ENCODE results near the gene SKP2.

SKP2 gene

DNA sequence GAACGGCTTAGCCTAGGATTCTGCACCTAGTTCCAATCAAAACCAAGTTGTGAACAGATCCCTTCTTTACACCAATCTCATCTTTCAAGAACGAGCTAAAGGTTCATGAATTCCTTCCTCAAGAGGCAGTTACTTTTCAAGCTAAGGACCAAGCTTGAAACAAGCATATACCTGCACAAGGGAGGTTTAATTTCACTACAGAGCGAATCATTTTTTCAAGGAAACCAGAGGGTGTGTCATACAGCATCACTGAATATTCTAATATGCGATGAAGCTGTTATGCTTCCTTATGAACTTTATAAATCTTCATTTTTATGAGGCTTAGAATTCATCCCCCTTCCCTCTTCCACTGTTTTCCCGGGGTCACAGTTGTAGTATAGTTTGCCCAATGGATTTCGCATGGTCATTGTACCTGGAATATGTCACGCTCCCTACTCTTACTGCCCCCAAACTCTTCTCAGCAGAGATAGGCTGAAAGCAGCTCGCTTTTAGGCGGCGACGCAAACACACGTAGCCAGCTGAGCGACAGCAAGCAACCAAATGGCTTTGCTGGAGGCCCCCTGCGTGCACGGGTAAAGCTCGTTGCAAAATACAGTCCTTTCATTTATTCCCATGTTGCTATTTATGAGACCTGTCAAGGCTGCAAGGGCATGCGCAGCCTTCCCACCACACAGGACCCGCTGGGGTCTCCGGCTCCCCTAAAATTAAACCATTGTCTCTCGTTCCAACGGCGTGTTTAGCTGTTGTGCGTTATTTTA is 1.1 kb upstream of the SKP2 start:
- no peaks in the 10 kb centered on the region for H3F3A ChIP-seq (ENCODE audit: control insufficient read depth, insufficient read depth)
- H3K4me2 ChIP-seq (ENCODE audit: low read length): peak overlapping the region; percentile 82
- no peaks in the 10 kb centered on the region for H3K9me2 ChIP-seq (replicated peaks; ENCODE audit: control insufficient read depth, low read length)
- peak overlapping the region; percentile 98 for H3K4me3 ChIP-seq (ENCODE audit: low read length)
- no peaks in the 10 kb centered on the region for H3K9me3 ChIP-seq (ENCODE audit: control insufficient read depth, insufficient read depth, low read length)
- H3K36me3 ChIP-seq (ENCODE audit: control insufficient read depth, low read length): peaks cover 37% of the 10 kb centered on the region
- peaks cover 97% of the 10 kb centered on the region for H3K79me2 ChIP-seq (ENCODE audit: control insufficient read depth, low read length)
- H4K20me1 ChIP-seq (ENCODE audit: control insufficient read depth, insufficient read depth, low read depth, low read length): no peaks in the 10 kb centered on the region
- no peaks in the 10 kb centered on the region for H3K27me3 ChIP-seq (ENCODE audit: control insufficient read depth, low read length)
- H3K4me1 ChIP-seq (ENCODE audit: control insufficient read depth, low read length): peaks cover 27% of the 10 kb centered on the region
- TF ChIP-seq, protein P1, sequence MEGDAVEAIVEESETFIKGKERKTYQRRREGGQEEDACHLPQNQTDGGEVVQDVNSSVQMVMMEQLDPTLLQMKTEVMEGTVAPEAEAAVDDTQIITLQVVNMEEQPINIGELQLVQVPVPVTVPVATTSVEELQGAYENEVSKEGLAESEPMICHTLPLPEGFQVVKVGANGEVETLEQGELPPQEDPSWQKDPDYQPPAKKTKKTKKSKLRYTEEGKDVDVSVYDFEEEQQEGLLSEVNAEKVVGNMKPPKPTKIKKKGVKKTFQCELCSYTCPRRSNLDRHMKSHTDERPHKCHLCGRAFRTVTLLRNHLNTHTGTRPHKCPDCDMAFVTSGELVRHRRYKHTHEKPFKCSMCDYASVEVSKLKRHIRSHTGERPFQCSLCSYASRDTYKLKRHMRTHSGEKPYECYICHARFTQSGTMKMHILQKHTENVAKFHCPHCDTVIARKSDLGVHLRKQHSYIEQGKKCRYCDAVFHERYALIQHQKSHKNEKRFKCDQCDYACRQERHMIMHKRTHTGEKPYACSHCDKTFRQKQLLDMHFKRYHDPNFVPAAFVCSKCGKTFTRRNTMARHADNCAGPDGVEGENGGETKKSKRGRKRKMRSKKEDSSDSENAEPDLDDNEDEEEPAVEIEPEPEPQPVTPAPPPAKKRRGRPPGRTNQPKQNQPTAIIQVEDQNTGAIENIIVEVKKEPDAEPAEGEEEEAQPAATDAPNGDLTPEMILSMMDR (IDR thresholded peaks at IDR 0.05; ENCODE audit: low read depth, low read length, poor library complexity, severe bottlenecking): no peak
- no peak for TF ChIP-seq EZH2phosphoT487 (IDR thresholded peaks at IDR 0.05; ENCODE audit: borderline replicate concordance, low read length)
- peak overlapping the region; percentile 41 for H3K27ac ChIP-seq (ENCODE audit: low read depth, low read length)

DNA sequence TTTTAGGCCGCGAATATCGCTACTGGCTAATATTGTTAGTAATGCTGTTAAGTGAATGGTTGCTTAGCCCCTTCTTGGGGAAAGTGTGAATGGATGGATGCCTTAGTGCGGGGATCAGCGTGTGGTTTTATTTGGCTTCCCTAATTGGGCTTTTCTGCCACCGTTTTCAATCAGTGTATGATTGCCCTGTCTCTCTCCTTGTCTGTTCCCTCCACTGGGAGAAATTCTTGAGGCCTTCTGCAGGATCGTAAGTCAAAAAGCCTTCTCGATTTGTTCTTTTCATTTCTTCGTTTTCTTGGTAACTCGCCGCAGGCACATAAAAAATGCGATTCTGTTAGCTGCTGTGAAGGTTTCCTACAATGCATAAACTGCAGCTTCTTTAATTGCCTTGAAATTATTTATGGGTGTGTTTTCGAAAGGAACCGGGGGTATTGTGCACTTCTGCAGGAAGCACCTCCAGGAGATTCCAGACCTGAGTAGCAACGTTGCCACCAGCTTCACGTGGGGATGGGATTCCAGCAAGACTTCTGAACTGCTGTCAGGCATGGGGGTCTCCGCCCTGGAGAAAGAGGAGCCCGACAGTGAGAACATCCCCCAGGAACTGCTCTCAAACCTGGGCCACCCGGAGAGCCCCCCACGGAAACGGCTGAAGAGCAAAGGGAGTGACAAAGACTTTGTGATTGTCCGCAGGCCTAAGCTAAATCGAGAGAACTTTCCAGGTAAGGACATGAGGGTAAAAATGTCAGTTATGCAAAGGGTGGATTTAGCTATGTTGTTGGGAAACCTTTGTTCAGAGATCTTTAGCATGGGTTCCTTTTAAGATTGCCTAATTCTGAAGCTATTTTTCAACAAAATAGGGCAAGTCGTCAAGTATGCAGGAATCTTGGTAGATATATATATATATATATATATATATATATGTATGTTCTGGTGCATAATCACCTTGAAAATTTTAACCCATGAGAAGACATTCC is 700 bp downstream of the SKP2 start:
- Histone ChIP-seq H3K27ac (ENCODE audit: low read depth, low read length) (peak overlapping the region; percentile 59), H3K4me1 (ENCODE audit: control insufficient read depth, low read length) (peaks cover 27% of the 10 kb centered on the region), H3K79me2 (ENCODE audit: control insufficient read depth, low read length) (peaks cover 97% of the 10 kb centered on the region), H3K9me2 (replicated peaks; ENCODE audit: control insufficient read depth, low read length) (no peaks in the 10 kb centered on the region), H3F3A (ENCODE audit: control insufficient read depth, insufficient read depth) (no peaks in the 10 kb centered on the region), H3K4me3 (ENCODE audit: low read length) (peak overlapping the region; percentile 98), H3K27me3 (ENCODE audit: control insufficient read depth, low read length) (no peaks in the 10 kb centered on the region), H3K4me2 (ENCODE audit: low read length) (peak overlapping the region; percentile 66), H3K9me3 (ENCODE audit: control insufficient read depth, insufficient read depth, low read length) (no peaks in the 10 kb centered on the region), H4K20me1 (ENCODE audit: control insufficient read depth, insufficient read depth, low read depth, low read length) (no peaks in the 10 kb centered on the region), H3K36me3 (ENCODE audit: control insufficient read depth, low read length) (peaks cover 55% of the 10 kb centered on the region)
- no peak for TF ChIP-seq EZH2phosphoT487 (IDR thresholded peaks at IDR 0.05; ENCODE audit: borderline replicate concordance, low read length)

DNA sequence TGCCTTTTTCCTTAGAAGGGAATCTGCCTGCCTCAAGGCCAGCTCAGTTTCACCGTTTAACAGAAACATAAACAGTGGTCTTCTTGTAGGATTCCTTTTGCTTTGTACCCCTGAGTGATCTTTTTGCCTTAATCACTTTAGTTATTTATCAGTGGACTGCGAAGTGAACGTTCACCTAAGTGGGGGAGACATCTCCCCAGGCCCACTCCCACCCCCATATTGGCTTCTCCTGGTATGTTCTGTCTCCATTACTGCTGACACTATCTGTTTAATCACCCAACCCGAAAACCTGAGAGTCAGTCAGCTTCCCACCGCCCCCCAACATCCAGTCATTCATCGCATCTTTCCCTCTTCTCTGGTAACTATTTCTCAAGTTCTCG is 1.4 kb downstream of the SKP2 start:
- Histone ChIP-seq H3F3A (ENCODE audit: control insufficient read depth, insufficient read depth) (no peaks in the 10 kb centered on the region), H3K4me1 (ENCODE audit: control insufficient read depth, low read length) (peaks cover 27% of the 10 kb centered on the region), H3K9me2 (replicated peaks; ENCODE audit: control insufficient read depth, low read length) (no peaks in the 10 kb centered on the region), H3K36me3 (ENCODE audit: control insufficient read depth, low read length) (peaks cover 62% of the 10 kb centered on the region), H3K9me3 (ENCODE audit: control insufficient read depth, insufficient read depth, low read length) (no peaks in the 10 kb centered on the region), H3K27me3 (ENCODE audit: control insufficient read depth, low read length) (no peaks in the 10 kb centered on the region), H3K79me2 (ENCODE audit: control insufficient read depth, low read length) (peaks cover 97% of the 10 kb centered on the region), H4K20me1 (ENCODE audit: control insufficient read depth, insufficient read depth, low read depth, low read length) (no peaks in the 10 kb centered on the region), H3K4me3 (ENCODE audit: low read length) (peak overlapping the region; percentile 98), H3K27ac (ENCODE audit: low read depth, low read length) (no peak overlapping the region), H3K4me2 (ENCODE audit: low read length) (peak overlapping the region; percentile 66)
- TF ChIP-seq, protein P1 (IDR thresholded peaks at IDR 0.05; ENCODE audit: low read depth, low read length, poor library complexity, severe bottlenecking): no peak
- TF ChIP-seq EZH2phosphoT487 (IDR thresholded peaks at IDR 0.05; ENCODE audit: borderline replicate concordance, low read length): no peak

Measured in DOHH2 (cell line).